Activated T-helper 1 cell treated with anti-CD3 and anti-CD28 coated beads, Interleukin-12 subunit alpha, Interleukin-12 subunit beta, Interleukin-2, Interleukin-4 antibody, amounts not matched to agents 30 ng/mL and 10 ng/mL and 1 ng/mL, durations not matched to agents 14 hours and 24 hours and 36 hours (primary cell): Measurements from ENCODE around the gene CNOT10. TPM values are rescaled to one million over a fixed set of nuclear protein-coding genes. Genes with fewer than 3 reads are reported as not detected.
"Not testable (repeated sequence)": the region's sequence is repeated elsewhere in the genome, so short reads cannot be mapped to it uniquely, and the experiment has no call there.

ENCODE experiments used
- DNase-seq: peaks from one replicate; pipeline ENCODE4 v3.0.0; 2021; ENCODE audit warnings: low spot score
- H3K27ac Mint-ChIP-seq: one replicate; pipeline ENCODE4 v1.8.0; 2021; ENCODE audit warnings: mild to moderate bottlenecking, mixed read lengths
- H3K27me3 Mint-ChIP-seq: one replicate; pipeline ENCODE4 v1.8.0; 2022; ENCODE audit warnings: mild to moderate bottlenecking, moderate library complexity, mixed read lengths; ENCODE audit not compliant: insufficient read depth
- H3K36me3 Mint-ChIP-seq: one replicate; pipeline ENCODE4 v1.8.0; 2021; ENCODE audit warnings: low read depth, mixed read lengths
- H3K4me1 Mint-ChIP-seq: one replicate; pipeline ENCODE4 v1.8.0; 2021; ENCODE audit warnings: low read depth, mixed read lengths
- H3K4me3 Mint-ChIP-seq: one replicate; pipeline ENCODE4 v1.8.0; 2021; ENCODE audit warnings: mild to moderate bottlenecking, moderate library complexity, mixed read lengths
- H3K9me3 Mint-ChIP-seq: one replicate; pipeline ENCODE4 v1.8.0; 2021; ENCODE audit warnings: mixed read lengths
- intact Hi-C: fragments of 100-400 bp; cut with micrococcal nuclease; formaldehyde crosslinking; loops from one replicate; pipeline ENCODE4 v1.15.1; 2024
- total RNA-seq: library from RNA; stranded (reverse); gene quantifications from 2 replicates; pipeline ENCODE4 v1.2.3, GENCODE V29; 2022

The CNOT10 gene, protein sequence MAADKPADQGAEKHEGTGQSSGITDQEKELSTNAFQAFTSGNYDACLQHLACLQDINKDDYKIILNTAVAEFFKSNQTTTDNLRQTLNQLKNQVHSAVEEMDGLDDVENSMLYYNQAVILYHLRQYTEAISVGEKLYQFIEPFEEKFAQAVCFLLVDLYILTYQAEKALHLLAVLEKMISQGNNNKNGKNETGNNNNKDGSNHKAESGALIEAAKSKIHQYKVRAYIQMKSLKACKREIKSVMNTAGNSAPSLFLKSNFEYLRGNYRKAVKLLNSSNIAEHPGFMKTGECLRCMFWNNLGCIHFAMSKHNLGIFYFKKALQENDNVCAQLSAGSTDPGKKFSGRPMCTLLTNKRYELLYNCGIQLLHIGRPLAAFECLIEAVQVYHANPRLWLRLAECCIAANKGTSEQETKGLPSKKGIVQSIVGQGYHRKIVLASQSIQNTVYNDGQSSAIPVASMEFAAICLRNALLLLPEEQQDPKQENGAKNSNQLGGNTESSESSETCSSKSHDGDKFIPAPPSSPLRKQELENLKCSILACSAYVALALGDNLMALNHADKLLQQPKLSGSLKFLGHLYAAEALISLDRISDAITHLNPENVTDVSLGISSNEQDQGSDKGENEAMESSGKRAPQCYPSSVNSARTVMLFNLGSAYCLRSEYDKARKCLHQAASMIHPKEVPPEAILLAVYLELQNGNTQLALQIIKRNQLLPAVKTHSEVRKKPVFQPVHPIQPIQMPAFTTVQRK
- total RNA-seq = 55.5 and 71.3 TPM in 2 replicates

GRCh38 chr3:32684800-32685542, at the start of gene CNOT10:
Gene CNOT10 (plus strand): TSS chr3:32685188. CDS start chr3:32685461, 273 bp downstream.
- intact Hi-C loops = loop anchor here (1.0 to 10.0 kb wide), 17 partner anchors 96 to 1150 kb away; partner anchors contain the start of genes CMTM6, CMTM8, CRTAP and DYNC1LI1
- H3K27ac Mint-ChIP-seq = peak within 1 kb of the TSS; percentile 89
- peaks cover 10% of the 10 kb centered on the region for H3K36me3 Mint-ChIP-seq
- H3K4me1 Mint-ChIP-seq = peaks cover 30% of the 10 kb centered on the region
- H3K9me3 Mint-ChIP-seq = no peaks in the 10 kb centered on the region
- peak within 1 kb of the TSS; percentile 94 for H3K4me3 Mint-ChIP-seq
- DNase-seq = peak; percentile 96
- peaks cover 2% of the 10 kb centered on the region for H3K27me3 Mint-ChIP-seq

GRCh38 chr3:32640939-32641338, 44.0 kb upstream of the CNOT10 start:
- DNase-seq = no peak
- no peaks in the 10 kb centered on the region for H3K9me3 Mint-ChIP-seq
- H3K36me3 Mint-ChIP-seq = no peaks in the 10 kb centered on the region
- no peaks in the 10 kb centered on the region for H3K4me1 Mint-ChIP-seq
- peaks cover 13% of the 10 kb centered on the region for H3K27me3 Mint-ChIP-seq
- intact Hi-C loops = no loop called here
- H3K4me3 Mint-ChIP-seq = no peak overlapping the region
- H3K27ac Mint-ChIP-seq = no peak overlapping the region

DNA sequence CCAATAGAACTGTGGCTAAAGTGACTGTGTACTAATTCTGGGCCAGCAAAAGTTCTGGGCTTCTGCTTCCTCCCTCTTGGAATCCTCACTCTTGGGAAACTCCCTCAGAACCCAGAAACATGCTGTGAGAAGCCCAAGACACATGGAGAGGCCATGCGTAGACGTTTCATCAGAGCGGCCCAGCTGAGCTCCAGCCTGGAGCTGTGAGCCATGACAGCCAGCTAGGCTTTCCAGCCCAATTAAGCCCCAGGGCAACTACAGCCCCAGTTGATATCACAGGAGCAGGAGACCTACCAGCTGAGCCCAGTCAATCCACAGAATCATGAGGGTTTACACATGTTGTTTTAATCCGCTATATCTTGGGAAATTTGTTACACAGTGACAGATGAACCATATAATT, 43.6 kb upstream of the CNOT10 start:
- Mint-ChIP-seq H3K4me1 (no peaks in the 10 kb centered on the region), H3K4me3 (no peak overlapping the region)

DNA sequence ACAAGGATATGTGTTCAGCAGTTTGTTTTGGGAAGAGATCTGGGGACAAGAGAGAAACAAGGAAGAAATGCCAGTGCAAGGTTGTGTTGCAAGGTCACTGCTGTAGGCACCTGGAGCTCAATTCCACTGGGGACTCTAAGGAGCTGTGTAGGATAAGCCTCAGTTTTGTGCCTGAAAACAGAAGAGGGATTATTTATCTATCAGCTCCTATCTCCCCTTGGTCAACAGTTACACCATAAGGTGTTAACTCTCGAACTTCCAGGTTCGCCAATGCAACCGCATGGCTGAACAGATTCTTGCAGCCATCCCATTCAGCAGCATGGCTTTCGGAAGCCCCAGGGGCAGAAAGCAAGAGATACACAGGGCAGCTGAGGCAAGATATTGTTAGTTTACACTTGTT, 41.6 kb upstream of the CNOT10 start:
- Mint-ChIP-seq H3K9me3 (no peaks in the 10 kb centered on the region), H3K27me3 (peaks cover 13% of the 10 kb centered on the region), H3K27ac (no peak overlapping the region), H3K36me3 (no peaks in the 10 kb centered on the region), H3K4me1 (no peaks in the 10 kb centered on the region), H3K4me3 (no peak overlapping the region)
- intact Hi-C loops = no loop called here
- no peak for DNase-seq

More for the DNA sequence above, 43.6 kb upstream of the CNOT10 start:
- Mint-ChIP-seq H3K36me3 (no peaks in the 10 kb centered on the region), H3K27ac (no peak overlapping the region), H3K27me3 (peaks cover 13% of the 10 kb centered on the region), H3K9me3 (no peaks in the 10 kb centered on the region)
- no peak for DNase-seq
- intact Hi-C loops = no loop called here

- Mint-ChIP-seq H3K27me3 (peaks cover 13% of the 10 kb centered on the region), H3K27ac (no peak overlapping the region), H3K36me3 (no peaks in the 10 kb centered on the region), H3K4me1 (no peaks in the 10 kb centered on the region), H3K4me3 (no peak overlapping the region), H3K9me3 (no peaks in the 10 kb centered on the region)
- DNase-seq = no peak
- intact Hi-C loops = no loop called here
These were observed 41.2 kb upstream of the CNOT10 start for GRCh38 chr3:32643816-32644215.

- H3K36me3 Mint-ChIP-seq = no peaks in the 10 kb centered on the region
- H3K27me3 Mint-ChIP-seq = peaks cover 11% of the 10 kb centered on the region
- H3K4me3 Mint-ChIP-seq = no peak overlapping the region
- intact Hi-C loops = no loop called here
- no peaks in the 10 kb centered on the region for H3K9me3 Mint-ChIP-seq
- no peaks in the 10 kb centered on the region for H3K4me1 Mint-ChIP-seq
- DNase-seq = no peak
- H3K27ac Mint-ChIP-seq = no peak overlapping the region
These were observed 40.6 kb upstream of the CNOT10 start for GRCh38 chr3:32644380-32644779.

GRCh38 chr3:32646761-32647160, 38.2 kb upstream of the CNOT10 start:
- no peaks in the 10 kb centered on the region for H3K9me3 Mint-ChIP-seq
- H3K27ac Mint-ChIP-seq = no peak overlapping the region
- DNase-seq = no peak
- no peak overlapping the region for H3K4me3 Mint-ChIP-seq
- intact Hi-C loops = no loop called here
- no peaks in the 10 kb centered on the region for H3K4me1 Mint-ChIP-seq
- peaks cover 8% of the 10 kb centered on the region for H3K27me3 Mint-ChIP-seq
- no peaks in the 10 kb centered on the region for H3K36me3 Mint-ChIP-seq

- peaks cover 13% of the 10 kb centered on the region for H3K27me3 Mint-ChIP-seq
- H3K36me3 Mint-ChIP-seq, H3K9me3 Mint-ChIP-seq, H3K4me1 Mint-ChIP-seq, H3K27ac Mint-ChIP-seq, H3K4me3 Mint-ChIP-seq, DNase-seq, intact Hi-C loops: not testable (repeated sequence)
These were observed 32.5 kb upstream of the CNOT10 start for GRCh38 chr3:32652337-32653100.

- intact Hi-C loops = no loop called here
- Mint-ChIP-seq H3K4me1 (no peaks in the 10 kb centered on the region), H3K36me3 (no peaks in the 10 kb centered on the region), H3K4me3 (no peak overlapping the region), H3K27ac (no peak overlapping the region), H3K9me3 (peaks cover 4% of the 10 kb centered on the region), H3K27me3 (peaks cover 17% of the 10 kb centered on the region)
- no peak for DNase-seq
These were observed 29.8 kb upstream of the CNOT10 start for GRCh38 chr3:32655167-32655566.

- Mint-ChIP-seq H3K4me1 (no peaks in the 10 kb centered on the region), H3K27me3 (peaks cover 11% of the 10 kb centered on the region), H3K27ac (no peak overlapping the region), H3K4me3 (no peak overlapping the region), H3K36me3 (no peaks in the 10 kb centered on the region), H3K9me3 (no peaks in the 10 kb centered on the region)
- intact Hi-C loops = no loop called here
- DNase-seq = no peak
These were observed 24.4 kb upstream of the CNOT10 start for GRCh38 chr3:32660634-32661033.

DNA sequence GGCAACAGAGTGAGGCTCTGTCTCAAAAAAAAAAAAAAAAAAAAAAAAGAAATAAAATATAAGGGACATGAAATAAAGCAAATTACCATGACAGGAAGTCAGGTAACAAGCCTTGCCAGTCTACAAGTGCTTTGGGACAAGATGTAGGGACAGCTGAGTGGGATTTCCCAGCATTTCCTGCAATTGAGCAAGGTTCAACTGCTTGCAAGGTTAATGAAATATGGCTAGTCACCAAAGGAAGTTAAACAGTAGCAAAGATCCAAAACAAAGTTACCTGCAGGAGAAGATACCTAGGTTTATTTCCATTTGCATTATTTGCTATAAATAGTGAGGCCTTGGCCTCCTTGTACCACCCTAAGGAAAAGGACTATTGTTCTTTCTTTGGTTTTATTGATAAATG, 22.3 kb upstream of the CNOT10 start:
- Mint-ChIP-seq H3K36me3 (no peaks in the 10 kb centered on the region), H3K4me3 (no peak overlapping the region), H3K4me1 (no peaks in the 10 kb centered on the region), H3K9me3 (no peaks in the 10 kb centered on the region), H3K27ac (no peak overlapping the region), H3K27me3 (peaks cover 11% of the 10 kb centered on the region)
- no peak for DNase-seq
- intact Hi-C loops = no loop called here

DNA sequence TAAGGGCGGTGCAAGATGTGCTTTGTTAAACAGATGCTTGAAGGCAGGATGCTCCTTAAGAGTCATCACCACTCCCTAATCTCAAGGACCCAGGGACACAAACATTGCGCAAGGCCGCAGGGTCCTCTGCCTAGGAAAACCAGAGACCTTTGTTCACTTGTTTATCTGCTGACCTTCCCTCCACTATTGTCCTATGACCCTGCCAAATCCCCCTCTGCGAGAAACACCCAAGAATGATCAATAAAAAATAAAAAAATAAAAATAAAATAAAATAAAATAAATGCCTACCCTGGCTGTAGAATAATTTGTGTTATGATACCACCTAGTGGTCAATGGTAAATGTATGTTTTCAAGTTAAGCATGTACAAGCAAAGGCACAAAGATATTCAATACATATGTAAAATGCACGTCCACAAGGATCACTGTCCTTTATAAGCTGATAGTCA, 20.3 kb upstream of the CNOT10 start:
- not testable (repeated sequence) for H3K9me3 Mint-ChIP-seq, H3K27ac Mint-ChIP-seq, H3K4me3 Mint-ChIP-seq, H3K36me3 Mint-ChIP-seq, H3K4me1 Mint-ChIP-seq, DNase-seq
- peaks cover 10% of the 10 kb centered on the region for H3K27me3 Mint-ChIP-seq
- intact Hi-C loops = loop anchor here (1.0 to 2.0 kb wide), 3 partner anchors 154 to 488 kb away; no protein-coding TSS in a partner anchor
